AG09309 (cell line): Measurements from ENCODE around the gene PSMC3IP.

ENCODE experiments used
- DNase-seq: peaks from one replicate; pipeline ENCODE4 v3.0.0-alpha.2; 2010; ENCODE audit warnings: low read depth
- H3K4me3 ChIP-seq: 2 replicates; pipeline ENCODE4 v1.5.1; 2011; ENCODE audit warnings: mild to moderate bottlenecking, low read depth, low read length, moderate library complexity; ENCODE audit not compliant: control insufficient read depth
- CTCF ChIP-seq: IDR thresholded peaks from 2 replicates; pipeline ENCODE4 v1.5.1; 2011; ENCODE audit warnings: mild to moderate bottlenecking, low read depth, low read length, inconsistent platforms; ENCODE audit not compliant: insufficient read depth, control insufficient read depth; ENCODE audit errors: missing control alignments

The PSMC3IP gene

GRCh38 chr17:42603318-42603717, 25.8 kb upstream of the PSMC3IP start:
- DNase-seq, result no peak
- H3K4me3 ChIP-seq, result no peak overlapping the region
- TF ChIP-seq CTCF, result no peak

DNA sequence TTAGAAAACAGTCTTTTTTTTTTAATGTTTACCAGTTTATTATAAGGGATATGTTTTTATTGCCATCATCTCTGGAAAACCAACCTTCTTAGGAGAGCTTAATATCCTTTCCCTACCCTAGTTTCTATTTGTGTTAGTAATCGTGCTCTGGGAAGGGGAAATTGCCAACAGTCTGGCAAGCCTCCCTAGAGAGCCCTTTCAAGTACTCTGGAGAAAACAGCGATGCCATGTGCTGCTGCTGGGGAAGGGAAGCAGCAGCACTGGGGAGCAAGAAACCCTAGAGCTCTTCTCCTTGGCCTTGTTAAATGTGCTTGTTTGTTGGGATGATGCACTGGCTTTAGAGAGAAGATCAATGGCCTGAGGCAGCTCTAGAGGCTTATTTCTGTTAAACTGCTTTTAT, 21.4 kb upstream of the PSMC3IP start:
- no peak for DNase-seq

GRCh38 chr17:42596386-42596785, 18.9 kb upstream of the PSMC3IP start:
- TF ChIP-seq CTCF, result no peak
- no peak for DNase-seq
- H3K4me3 ChIP-seq, result no peak overlapping the region

More for the DNA sequence above, 21.4 kb upstream of the PSMC3IP start:
- no peak for TF ChIP-seq CTCF
- no peak overlapping the region for H3K4me3 ChIP-seq

GRCh38 chr17:42591411-42591810, 13.9 kb upstream of the PSMC3IP start:
- no peak overlapping the region for H3K4me3 ChIP-seq
- no peak for TF ChIP-seq CTCF
- no peak for DNase-seq

GRCh38 chr17:42590886-42591285, 13.4 kb upstream of the PSMC3IP start:
- no peak for TF ChIP-seq CTCF
- H3K4me3 ChIP-seq, result no peak overlapping the region
- no peak for DNase-seq

DNA sequence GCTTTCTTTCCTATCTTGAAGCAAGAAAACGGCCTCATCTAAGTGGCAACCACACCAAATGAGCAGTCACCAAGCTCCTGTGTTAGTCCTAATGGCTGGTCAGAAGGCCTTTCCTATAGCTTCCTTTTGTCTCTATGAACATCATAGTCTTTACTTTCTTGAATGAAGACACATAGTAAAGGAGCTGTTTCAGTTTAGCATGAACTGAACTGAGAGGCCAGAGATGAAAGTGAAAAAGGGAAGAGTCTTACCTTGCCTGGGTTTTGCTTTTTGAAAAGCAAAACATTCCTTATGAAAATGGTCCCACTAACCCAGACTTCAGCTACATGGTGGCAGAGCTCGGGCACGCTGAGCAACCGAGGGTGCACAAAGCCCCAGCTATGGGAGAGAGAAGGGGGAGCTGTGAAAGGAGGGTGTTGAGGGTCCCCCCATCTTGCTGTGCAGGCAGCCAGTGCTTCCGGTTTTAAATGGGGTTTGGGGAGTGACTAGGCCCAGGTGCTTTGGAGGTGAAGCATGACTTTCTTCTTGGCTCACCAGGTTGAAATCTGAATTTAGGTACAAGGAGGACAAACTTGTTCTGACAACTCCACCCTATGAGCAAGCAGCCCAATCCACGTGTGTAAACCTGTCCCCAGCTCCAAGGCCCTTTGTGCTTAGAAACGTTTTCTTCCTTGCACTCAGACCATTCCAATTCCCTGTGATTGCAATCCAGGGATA, 9.1 kb upstream of the PSMC3IP start:
- no peak for DNase-seq
- no peak overlapping the region for H3K4me3 ChIP-seq

More for the DNA sequence above, 9.1 kb upstream of the PSMC3IP start:
- TF ChIP-seq CTCF, result no peak
